Natural killer cell (primary cell): ENCODE results near the gene LRRC18. TPM values are rescaled to one million over a fixed set of nuclear protein-coding genes. Genes with fewer than 3 reads are reported as not detected.

ENCODE experiments used
- ATAC-seq, 3 donors: fragments of 150-1000 bp in 2 of 3; fragments of 200-7000 bp in 1 of 3; cut with Tn5 transposase; 1 replicate in 1 of 3; 2 replicates in 2 of 3; pipeline ENCODE4 v1.10.0; 2021; ENCODE audit warnings: mild to moderate bottlenecking in 2 of 3, moderate library complexity in 2 of 3
- DNase-seq, 2 donors: peaks; one replicate each; pipeline versions ENCODE4 v3.0.0 to v3.0.0-alpha.2; 2013 to 2021; ENCODE audit warnings: mixed read lengths in 1 of 2
- H3K27ac ChIP-seq: one replicate; pipeline ENCODE4 v1.5.1; 2013; ENCODE audit warnings: mild to moderate bottlenecking, low read length
- H3K27me3 ChIP-seq: one replicate; pipeline ENCODE4 v1.6.1; 2013; ENCODE audit warnings: low read length; ENCODE audit not compliant: control insufficient read depth, insufficient read depth
- H3K36me3 ChIP-seq: one replicate; pipeline ENCODE4 v1.6.1; 2013; ENCODE audit warnings: low read length; ENCODE audit not compliant: control insufficient read depth, insufficient read depth
- H3K4me1 ChIP-seq: one replicate; pipeline ENCODE4 v1.6.1; 2013; ENCODE audit warnings: low read length; ENCODE audit not compliant: control insufficient read depth, insufficient read depth
- H3K4me3 ChIP-seq: one replicate; pipeline ENCODE4 v1.5.1; 2013; ENCODE audit warnings: low read length
- H3K9me3 ChIP-seq: one replicate; pipeline ENCODE4 v1.6.1; 2013; ENCODE audit warnings: low read length; ENCODE audit not compliant: control insufficient read depth, insufficient read depth
- H3K27ac Mint-ChIP-seq, 2 donors: one replicate each; pipeline ENCODE4 v1.8.0; 2022; ENCODE audit warnings: mild to moderate bottlenecking in 2 of 2, mixed read lengths in 2 of 2, moderate library complexity in 1 of 2
- H3K27me3 Mint-ChIP-seq, 2 donors: one replicate each; pipeline ENCODE4 v1.8.0; 2022; ENCODE audit warnings: low read depth in 2 of 2, mixed read lengths in 2 of 2
- H3K36me3 Mint-ChIP-seq: one replicate; pipeline ENCODE4 v1.8.0; 2022; ENCODE audit warnings: mixed read lengths
- H3K4me1 Mint-ChIP-seq, 2 donors: one replicate each; pipeline ENCODE4 v1.8.0; 2022; ENCODE audit warnings: mixed read lengths in 2 of 2
- H3K4me3 Mint-ChIP-seq: one replicate; pipeline ENCODE4 v1.8.0; 2022; ENCODE audit warnings: mild to moderate bottlenecking, moderate library complexity, mixed read lengths
- H3K9me3 Mint-ChIP-seq, 2 donors: one replicate each; pipeline ENCODE4 v1.8.0; 2022; ENCODE audit warnings: mixed read lengths in 2 of 2
- WGBS: methylation state at CpG from one replicate; pipeline ENCODE4 v1.1.7; 2013; ENCODE audit warnings: missing lambda C conversion rate; ENCODE audit not compliant: insufficient coverage; 5-methylcytosine and 5-hydroxymethylcytosine counted together
- intact Hi-C: fragments of 100-400 bp; cut with micrococcal nuclease; formaldehyde crosslinking; loops from one replicate; pipeline ENCODE4 v1.14.2; 2022
- total RNA-seq, 4 donors: library from RNA; stranded (reverse); fragments of 120-200 nt in 1 of 4; gene quantifications; one replicate each; pipeline versions ENCODE4 v1.2.3 to v1.2.4, GENCODE V29; 2013 to 2022
- TF ChIP-seq, protein P1 (sequence below): fragments of 200-600 bp; IDR thresholded peaks from one replicate; pipeline ENCODE4 v1.8.0; 2022; ENCODE audit warnings: antibody characterized with exemption

Gene LRRC18
- total RNA-seq, 3 donors from 2014 or later (not counting 1 experiment from before 2014, with no cell fraction given) = not detected

GRCh38 chr10:48881937-48882336 is 57.7 kb downstream of the LRRC18 start:
- no peaks in the 10 kb centered on the region for H3K9me3 ChIP-seq
- H3K27me3 ChIP-seq = no peaks in the 10 kb centered on the region
- WGBS = 88% methylated on average over 1 of the region's 1 CpG
- H3K27ac ChIP-seq = no peak overlapping the region
- TF ChIP-seq, protein P1, sequence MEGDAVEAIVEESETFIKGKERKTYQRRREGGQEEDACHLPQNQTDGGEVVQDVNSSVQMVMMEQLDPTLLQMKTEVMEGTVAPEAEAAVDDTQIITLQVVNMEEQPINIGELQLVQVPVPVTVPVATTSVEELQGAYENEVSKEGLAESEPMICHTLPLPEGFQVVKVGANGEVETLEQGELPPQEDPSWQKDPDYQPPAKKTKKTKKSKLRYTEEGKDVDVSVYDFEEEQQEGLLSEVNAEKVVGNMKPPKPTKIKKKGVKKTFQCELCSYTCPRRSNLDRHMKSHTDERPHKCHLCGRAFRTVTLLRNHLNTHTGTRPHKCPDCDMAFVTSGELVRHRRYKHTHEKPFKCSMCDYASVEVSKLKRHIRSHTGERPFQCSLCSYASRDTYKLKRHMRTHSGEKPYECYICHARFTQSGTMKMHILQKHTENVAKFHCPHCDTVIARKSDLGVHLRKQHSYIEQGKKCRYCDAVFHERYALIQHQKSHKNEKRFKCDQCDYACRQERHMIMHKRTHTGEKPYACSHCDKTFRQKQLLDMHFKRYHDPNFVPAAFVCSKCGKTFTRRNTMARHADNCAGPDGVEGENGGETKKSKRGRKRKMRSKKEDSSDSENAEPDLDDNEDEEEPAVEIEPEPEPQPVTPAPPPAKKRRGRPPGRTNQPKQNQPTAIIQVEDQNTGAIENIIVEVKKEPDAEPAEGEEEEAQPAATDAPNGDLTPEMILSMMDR = no peak
- H3K9me3 Mint-ChIP-seq = no peaks in the 10 kb centered on the region
- H3K36me3 ChIP-seq = no peaks in the 10 kb centered on the region
- H3K4me1 Mint-ChIP-seq = peaks cover 0 to 5% of the 10 kb centered on the region in 2 donors
- H3K4me3 Mint-ChIP-seq = no peak overlapping the region
- ATAC-seq (no peak), DNase-seq (no peak)
- H3K4me3 ChIP-seq = no peak overlapping the region
- H3K27ac Mint-ChIP-seq = no peak overlapping the region
- H3K4me1 ChIP-seq = no peaks in the 10 kb centered on the region
- intact Hi-C loops = no loop called here
- peaks cover 6 to 10% of the 10 kb centered on the region in 2 donors for H3K27me3 Mint-ChIP-seq
- H3K36me3 Mint-ChIP-seq = no peaks in the 10 kb centered on the region

- DNase-seq = no peak
- H3K4me3 Mint-ChIP-seq = no peak overlapping the region
- ATAC-seq = no peak
- H3K9me3 ChIP-seq = no peaks in the 10 kb centered on the region
- no peaks in the 10 kb centered on the region for H3K36me3 ChIP-seq
- peaks cover 0 to 5% of the 10 kb centered on the region in 2 donors for H3K4me1 Mint-ChIP-seq
- no peaks in the 10 kb centered on the region for H3K9me3 Mint-ChIP-seq
- H3K27ac ChIP-seq = no peak overlapping the region
- peaks cover 0 to 10% of the 10 kb centered on the region in 2 donors for H3K27me3 Mint-ChIP-seq
- intact Hi-C loops = no loop called here
- no peak overlapping the region for H3K4me3 ChIP-seq
- no peaks in the 10 kb centered on the region for H3K4me1 ChIP-seq
- H3K36me3 Mint-ChIP-seq = no peaks in the 10 kb centered on the region
- TF ChIP-seq, protein P1 = no peak
- 93% methylated on average over 11 of the region's 11 CpGs for WGBS
- no peak overlapping the region for H3K27ac Mint-ChIP-seq
- no peaks in the 10 kb centered on the region for H3K27me3 ChIP-seq
Observed at GRCh38 chr10:48880016-48880705, 59.5 kb downstream of the LRRC18 start.

DNA sequence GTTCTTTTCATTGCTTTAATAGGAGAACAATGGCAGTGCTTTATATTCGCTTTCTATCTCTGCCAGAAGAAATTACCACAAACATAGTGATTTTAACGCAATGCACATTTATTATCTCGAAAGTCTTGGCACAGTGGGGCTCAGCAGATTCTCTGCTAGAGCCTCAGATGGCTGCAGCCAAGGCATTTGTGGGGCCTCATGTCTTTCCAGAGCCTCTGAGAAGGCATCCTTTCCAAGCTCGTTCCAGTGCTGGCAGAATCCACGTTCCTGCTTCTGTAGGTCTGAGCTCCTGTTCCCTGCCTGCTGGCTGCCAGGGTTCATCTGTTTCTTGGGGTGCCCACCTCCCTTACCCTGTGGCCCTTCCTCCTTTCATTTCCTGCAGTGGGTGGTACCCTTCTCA is 60.2 kb downstream of the LRRC18 start:
- Histone ChIP-seq H3K27ac (no peak overlapping the region), H3K36me3 (no peaks in the 10 kb centered on the region), H3K4me1 (no peaks in the 10 kb centered on the region), H3K27me3 (no peaks in the 10 kb centered on the region), H3K9me3 (no peaks in the 10 kb centered on the region), H3K4me3 (no peak overlapping the region)
- Mint-ChIP-seq H3K9me3 (no peaks in the 10 kb centered on the region), H3K4me1 (peaks cover 0 to 2% of the 10 kb centered on the region in 2 donors), H3K27me3 (peaks cover 0 to 6% of the 10 kb centered on the region in 2 donors), H3K27ac (no peak overlapping the region), H3K36me3 (no peaks in the 10 kb centered on the region), H3K4me3 (no peak overlapping the region)
- ATAC-seq (no peak), DNase-seq (no peak)
- TF ChIP-seq, protein P1 = no peak
- WGBS = 90% methylated on average over 5 of the region's 5 CpGs
- intact Hi-C loops = no loop called here

- Mint-ChIP-seq H3K4me3 (no peak overlapping the region), H3K36me3 (no peaks in the 10 kb centered on the region), H3K27ac (no peak overlapping the region), H3K9me3 (no peaks in the 10 kb centered on the region), H3K4me1 (no peaks in the 10 kb centered on the region), H3K27me3 (peaks cover 0 to 3% of the 10 kb centered on the region in 2 donors)
- DNase-seq (no peak), ATAC-seq (no peak)
- Histone ChIP-seq H3K27ac (no peak overlapping the region), H3K4me1 (no peaks in the 10 kb centered on the region), H3K27me3 (no peaks in the 10 kb centered on the region), H3K36me3 (no peaks in the 10 kb centered on the region), H3K4me3 (no peak overlapping the region), H3K9me3 (no peaks in the 10 kb centered on the region)
- TF ChIP-seq, protein P1 = no peak
- 82% methylated on average over 3 of the region's 3 CpGs for WGBS
- intact Hi-C loops = no loop called here
Observed at GRCh38 chr10:48878091-48878490, 61.5 kb downstream of the LRRC18 start.
